ENCODE results near the gene MSH4. TPM values are rescaled to one million over a fixed set of nuclear protein-coding genes. Genes with fewer than 3 reads are reported as not detected.
"Not testable (repeated sequence)": the region's sequence is repeated elsewhere in the genome, so short reads cannot be mapped to it uniquely, and the experiment has no call there.

The MSH4 gene
- total RNA-seq, 1 donor from 2014 or later: 0.20 TPM

GRCh38 chr1:75808921-75809320 lies 12.2 kb downstream of the MSH4 start:
- no peaks in the 10 kb centered on the region for H3K27me3 Mint-ChIP-seq (ENCODE audit: low read depth)
- DNase-seq (ENCODE audit: low spot score): no peak
- H3K36me3 Mint-ChIP-seq (ENCODE audit: low read depth): no peaks in the 10 kb centered on the region
- H3K27ac Mint-ChIP-seq (ENCODE audit: unreplicated experiment): no peak overlapping the region
- H3K9me3 Mint-ChIP-seq (ENCODE audit: low read depth): no peaks in the 10 kb centered on the region
- H3K4me3 Mint-ChIP-seq (ENCODE audit: unreplicated experiment): no peak overlapping the region
- peaks cover 5% of the 10 kb centered on the region for H3K4me1 Mint-ChIP-seq (ENCODE audit: low read depth)
- no peak for TF ChIP-seq CTCF (IDR thresholded peaks at IDR 0.05)

GRCh38 chr1:75810113-75810512 lies 13.4 kb downstream of the MSH4 start:
- not testable (repeated sequence) for H3K27ac Mint-ChIP-seq (ENCODE audit: unreplicated experiment); H3K27me3 Mint-ChIP-seq (ENCODE audit: low read depth); H3K36me3 Mint-ChIP-seq (ENCODE audit: low read depth); H3K4me1 Mint-ChIP-seq (ENCODE audit: low read depth); DNase-seq (ENCODE audit: low spot score); H3K4me3 Mint-ChIP-seq (ENCODE audit: unreplicated experiment); H3K9me3 Mint-ChIP-seq (ENCODE audit: low read depth)

GRCh38 chr1:75811211-75811981 lies 14.7 kb downstream of the MSH4 start:
- Mint-ChIP-seq H3K9me3 (ENCODE audit: low read depth) (no peaks in the 10 kb centered on the region), H3K4me1 (ENCODE audit: low read depth) (peaks cover 5% of the 10 kb centered on the region), H3K36me3 (ENCODE audit: low read depth) (no peaks in the 10 kb centered on the region), H3K27me3 (ENCODE audit: low read depth) (no peaks in the 10 kb centered on the region), H3K4me3 (ENCODE audit: unreplicated experiment) (no peak overlapping the region), H3K27ac (ENCODE audit: unreplicated experiment) (no peak overlapping the region)
- DNase-seq (ENCODE audit: low spot score): no peak
- TF ChIP-seq CTCF (IDR thresholded peaks at IDR 0.05): no peak

- Mint-ChIP-seq H3K4me3 (ENCODE audit: unreplicated experiment) (no peak overlapping the region), H3K9me3 (ENCODE audit: low read depth) (no peaks in the 10 kb centered on the region), H3K4me1 (ENCODE audit: low read depth) (peaks cover 5% of the 10 kb centered on the region), H3K36me3 (ENCODE audit: low read depth) (no peaks in the 10 kb centered on the region), H3K27me3 (ENCODE audit: low read depth) (no peaks in the 10 kb centered on the region), H3K27ac (ENCODE audit: unreplicated experiment) (no peak overlapping the region)
- no peak for DNase-seq (ENCODE audit: low spot score)
- TF ChIP-seq CTCF (IDR thresholded peaks at IDR 0.05): no peak
These were observed 15.4 kb downstream of the MSH4 start for GRCh38 chr1:75812065-75812464.

GRCh38 chr1:75823596-75823995 lies 26.9 kb downstream of the MSH4 start:
- H3K9me3 Mint-ChIP-seq (ENCODE audit: low read depth): peaks cover 13% of the 10 kb centered on the region
- not testable (repeated sequence) for H3K4me1 Mint-ChIP-seq (ENCODE audit: low read depth); H3K27ac Mint-ChIP-seq (ENCODE audit: unreplicated experiment); H3K27me3 Mint-ChIP-seq (ENCODE audit: low read depth); H3K4me3 Mint-ChIP-seq (ENCODE audit: unreplicated experiment); DNase-seq (ENCODE audit: low spot score)
- H3K36me3 Mint-ChIP-seq (ENCODE audit: low read depth): peaks cover 16% of the 10 kb centered on the region

- no peak for DNase-seq (ENCODE audit: low spot score)
- Mint-ChIP-seq H3K36me3 (ENCODE audit: low read depth) (peaks cover 7% of the 10 kb centered on the region), H3K9me3 (ENCODE audit: low read depth) (peaks cover 26% of the 10 kb centered on the region), H3K4me1 (ENCODE audit: low read depth) (no peaks in the 10 kb centered on the region), H3K27me3 (ENCODE audit: low read depth) (no peaks in the 10 kb centered on the region), H3K4me3 (ENCODE audit: unreplicated experiment) (no peak overlapping the region), H3K27ac (ENCODE audit: unreplicated experiment) (no peak overlapping the region)
- no peak for TF ChIP-seq CTCF (IDR thresholded peaks at IDR 0.05)
These were observed 39.9 kb downstream of the MSH4 start for GRCh38 chr1:75836528-75837100.
